Esophagus squamous epithelium (tissue), 4 donors: ENCODE data around the gene RNASE11.

ENCODE experiments used
- CTCF ChIP-seq, 6 experiments: fragments of 450-650 bp in 4 of 6; fragments of 200-600 bp in 2 of 6; sonication (generic) in 2 of 6; IDR thresholded peaks; one replicate each; pipeline ENCODE4 v1.5.1; 2016 to 2019; ENCODE audit warnings: antibody characterized with exemption in 6 of 6, mild to moderate bottlenecking in 4 of 6, moderate library complexity in 4 of 6
- POLR2A ChIP-seq, 4 donors: fragments of 450-650 bp; IDR thresholded peaks; one replicate each; pipeline ENCODE4 v1.6.1; 2017; ENCODE audit warnings: antibody characterized with exemption in 4 of 4, mild to moderate bottlenecking in 4 of 4, moderate library complexity in 3 of 4

GRCh38 chr14:20591235-20591634 is 3.4 kb upstream of the RNASE11 start, which contains the start of gene RNASE12:
- TF ChIP-seq CTCF (IDR thresholded peaks at IDR 0.05) (no peak), POLR2A (IDR thresholded peaks at IDR 0.05) (no peak)
